Body of pancreas (tissue), 4 donors: ENCODE measurements around the gene ATXN7.

Experiments
- POLR2A ChIP-seq, 3 donors: fragments of 450-650 bp; IDR thresholded peaks; one replicate each; pipeline ENCODE4 v1.6.1; 2016; ENCODE audit warnings: antibody characterized with exemption in 3 of 3, mild to moderate bottlenecking in 2 of 3
- TF ChIP-seq, protein P1 (sequence below), 7 experiments: fragments of 450-650 bp in 4 of 7; fragments of 200-600 bp in 3 of 7; sonication (generic) in 3 of 7; IDR thresholded peaks; one replicate each; pipeline ENCODE4 v1.5.1; 2016 to 2019; ENCODE audit warnings: antibody characterized with exemption in 7 of 7

DNA sequence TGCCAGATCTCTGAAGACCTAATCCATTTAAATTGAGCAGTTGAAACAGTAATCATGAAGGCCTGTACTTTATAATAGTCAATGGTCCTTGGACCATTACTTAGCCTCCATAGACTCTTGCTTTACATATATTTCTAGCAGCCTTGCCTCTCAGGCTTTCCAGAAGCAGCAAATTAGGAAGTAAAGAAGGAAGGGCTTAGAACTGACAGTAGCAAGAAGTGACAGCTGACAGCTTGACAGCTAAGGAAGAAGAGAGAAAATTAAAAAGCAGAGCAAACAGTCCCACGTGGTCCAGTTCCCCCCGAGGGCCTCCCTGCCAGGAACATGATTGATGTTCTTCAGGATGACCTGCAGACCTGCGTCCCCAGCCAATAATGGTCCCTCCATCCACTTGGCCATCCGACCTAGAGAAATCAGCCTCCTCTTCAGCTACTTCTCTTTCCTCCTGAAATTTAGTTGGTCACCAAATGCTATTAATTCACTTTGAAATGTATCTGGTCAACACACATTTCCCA is 174.6 kb downstream of the ATXN7 start:
- TF ChIP-seq, protein P1, sequence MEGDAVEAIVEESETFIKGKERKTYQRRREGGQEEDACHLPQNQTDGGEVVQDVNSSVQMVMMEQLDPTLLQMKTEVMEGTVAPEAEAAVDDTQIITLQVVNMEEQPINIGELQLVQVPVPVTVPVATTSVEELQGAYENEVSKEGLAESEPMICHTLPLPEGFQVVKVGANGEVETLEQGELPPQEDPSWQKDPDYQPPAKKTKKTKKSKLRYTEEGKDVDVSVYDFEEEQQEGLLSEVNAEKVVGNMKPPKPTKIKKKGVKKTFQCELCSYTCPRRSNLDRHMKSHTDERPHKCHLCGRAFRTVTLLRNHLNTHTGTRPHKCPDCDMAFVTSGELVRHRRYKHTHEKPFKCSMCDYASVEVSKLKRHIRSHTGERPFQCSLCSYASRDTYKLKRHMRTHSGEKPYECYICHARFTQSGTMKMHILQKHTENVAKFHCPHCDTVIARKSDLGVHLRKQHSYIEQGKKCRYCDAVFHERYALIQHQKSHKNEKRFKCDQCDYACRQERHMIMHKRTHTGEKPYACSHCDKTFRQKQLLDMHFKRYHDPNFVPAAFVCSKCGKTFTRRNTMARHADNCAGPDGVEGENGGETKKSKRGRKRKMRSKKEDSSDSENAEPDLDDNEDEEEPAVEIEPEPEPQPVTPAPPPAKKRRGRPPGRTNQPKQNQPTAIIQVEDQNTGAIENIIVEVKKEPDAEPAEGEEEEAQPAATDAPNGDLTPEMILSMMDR (IDR thresholded peaks at IDR 0.05) = no peak
- no peak for TF ChIP-seq POLR2A (IDR thresholded peaks at IDR 0.05)
